HepG2 (cell line): ENCODE measurements around the gene UAP1L1. TPM values are rescaled to one million over a fixed set of nuclear protein-coding genes. Genes with fewer than 3 reads are reported as not detected.

Experiments
- ATAC-seq: fragments of 200-7000 bp; cut with Tn5 transposase; 3 replicates; pipeline ENCODE4 v1.9.1; 2020; ENCODE audit warnings: mild to moderate bottlenecking, moderate library complexity
- BruUV-seq: library from RNA; stranded (reverse); fragments of 400-500 nt; replicated peaks from 2 replicates; lab custom pipeline; 2021; lab: Mats Ljungman, UMichigan
- CTCF ChIA-PET: fragments of 300-600 bp; formaldehyde crosslinking; extraction: SDS; loops from one replicate; lab custom pipeline; 2021; ENCODE audit warnings: low total read pairs, inconsistent platforms, low intra/inter-chr PET ratio; lab: Yijun Ruan, JAX
- POLR2A ChIA-PET: fragments of 350-600 bp; sonication (Branson Sonifier 250); formaldehyde crosslinking; loops from one replicate; lab custom pipeline; 2020; ENCODE audit warnings: antibody characterized with exemption, inconsistent platforms; lab: Yijun Ruan, JAX
- DNase-seq: peaks from one replicate; pipeline ENCODE4 v3.0.0-alpha.2; 2015; ENCODE audit warnings: low spot score
- FAIRE-seq: peaks from 3 replicates; lab custom pipeline; 2011; peaks lifted over from hg19 to GRCh38; lab: Jason Lieb, UNC
- H2AFZ ChIP-seq: one replicate; pipeline ENCODE4 v1.6.1; 2011; ENCODE audit warnings: low read length, inconsistent platforms
- H3K27ac ChIP-seq: fragments of 300-600 bp; 3 replicates; pipeline ENCODE4 v1.8.0; 2011; ENCODE audit warnings: mixed run types, mild to moderate bottlenecking, mixed read lengths, low read length, inconsistent platforms; ENCODE audit not compliant: insufficient read depth; ENCODE audit errors: extremely low read length
- H3K27me3 ChIP-seq, 2 experiments: fragments of 200-600 bp in 1 of 2; 2 replicates in 1 of 2; 3 replicates in 1 of 2; pipeline versions ENCODE4 v1.6.0 to v1.8.0; 2011; ENCODE audit warnings: low read length in 2 of 2, mild to moderate bottlenecking in 2 of 2, moderate library complexity in 2 of 2, inconsistent platforms in 1 of 2; ENCODE audit not compliant: insufficient read depth in 2 of 2, control insufficient read depth in 1 of 2
- H3K36me3 ChIP-seq, 2 experiments: fragments of 200-600 bp in 1 of 2; replicated peaks in 1 of 2; 2 replicates in 1 of 2; 3 replicates in 1 of 2; pipeline versions ENCODE4 v1.5.1 to v1.8.0; 2011; ENCODE audit warnings: low read length in 2 of 2, inconsistent platforms in 1 of 2; ENCODE audit not compliant: insufficient read depth in 2 of 2, control insufficient read depth in 1 of 2
- H3K4me1 ChIP-seq: 2 replicates; pipeline ENCODE4 v1.5.1; 2012; ENCODE audit warnings: low read length, inconsistent platforms; ENCODE audit not compliant: insufficient read depth
- H3K4me2 ChIP-seq: 2 replicates; pipeline ENCODE4 v1.6.0; 2011; ENCODE audit warnings: low read depth, low read length, inconsistent platforms
- H3K4me3 ChIP-seq, 3 experiments: fragments of 200-600 bp in 1 of 3; sonication (generic), shearing (Covaris generic) in 1 of 3; replicated peaks in 1 of 3; 2 replicates each; pipeline ENCODE4 v1.5.1; 2011 to 2016; ENCODE audit warnings: low read length in 3 of 3, inconsistent platforms in 2 of 3, low read depth in 2 of 3, mild to moderate bottlenecking in 2 of 3, control low read depth in 1 of 3, mixed read lengths in 1 of 3; ENCODE audit not compliant: insufficient read depth in 1 of 3
- H3K79me2 ChIP-seq: one replicate; pipeline ENCODE4 v1.6.1; 2011; ENCODE audit warnings: low read length, inconsistent platforms; ENCODE audit not compliant: insufficient read depth
- H3K9ac ChIP-seq: 2 replicates; pipeline ENCODE4 v1.6.0; 2011; ENCODE audit warnings: mild to moderate bottlenecking, low read depth, low read length, inconsistent platforms; ENCODE audit not compliant: insufficient read depth
- H3K9me3 ChIP-seq: 2 replicates; pipeline ENCODE4 v1.5.1; 2012; ENCODE audit warnings: mild to moderate bottlenecking, low read length
- H4K20me1 ChIP-seq: 2 replicates; pipeline ENCODE4 v1.6.0; 2011; ENCODE audit warnings: inconsistent platforms, mild to moderate bottlenecking, low read length, moderate library complexity; ENCODE audit not compliant: insufficient read depth
- JDP2 ChIP-seq: sonication (generic); formaldehyde crosslinking; IDR thresholded peaks from 2 replicates; pipeline ENCODE4 v1.8.1; 2022; ENCODE audit warnings: missing genetic modification reagents, borderline replicate concordance
- ZFP36L1 ChIP-seq: sonication (generic); formaldehyde crosslinking; IDR thresholded peaks from 2 replicates; pipeline ENCODE4 v1.8.0; 2022; ENCODE audit warnings: mild to moderate bottlenecking, missing genetic modification reagents, moderate library complexity
- ZSCAN29 ChIP-seq: sonication (generic); formaldehyde crosslinking; conservative IDR thresholded peaks from 2 replicates; pipeline ENCODE4 v1.4.0; 2020; ENCODE audit warnings: mild to moderate bottlenecking, missing genetic modification reagents
- WGBS: methylation state at CpG from one replicate; pipeline ENCODE4 v1.1.6; 2017; ENCODE audit warnings: low lambda C conversion rate; 5-methylcytosine and 5-hydroxymethylcytosine counted together
- in situ Hi-C: cut with HindIII; loops from 2 replicates; pipeline ENCODE4 v1.10.0; 2017; ENCODE audit warnings: low pct_unique_long_range_greater_than_20kb; ENCODE audit not compliant: extremely low pct_ligation_motif_present
- intact Hi-C: fragments of 100-400 bp; cut with micrococcal nuclease; formaldehyde crosslinking; loops from one replicate; pipeline ENCODE4 v1.10.0; 2022; ENCODE audit not compliant: unreplicated experiment
- polyA plus RNA-seq, 8 experiments: library from polyadenylated mRNA; depleted of rRNA in 3 of 8; stranded (reverse) in 7 of 8; unstranded in 1 of 8; fragments of >200 nt; fragmentation: Illumina TruSeq in 4 of 8; extraction: Trizol in 4 of 8; gene quantifications; 2 replicates each; pipeline versions ENCODE4 v1.2.1 to v1.2.3, GENCODE V29; 2011 to 2016; ENCODE audit warnings: low read depth in 4 of 8, missing spikeins in 1 of 8, mixed read lengths in 1 of 8; ENCODE audit not compliant: insufficient read depth in 1 of 8
- total RNA-seq, 5 experiments: library from RNA; depleted of rRNA; stranded (reverse); fragments of >200 nt; fragmentation: Illumina TruSeq; extraction: Trizol; gene quantifications; 2 replicates each; pipeline ENCODE4 v1.2.3, GENCODE V29; 2016; ENCODE audit warnings: low read depth in 1 of 5
- TF ChIP-seq, protein P1 (sequence below): sonication (generic); formaldehyde crosslinking; IDR thresholded peaks from 2 replicates; pipeline ENCODE4 v1.5.1; 2020; ENCODE audit warnings: mild to moderate bottlenecking, missing genetic modification reagents, moderate library complexity

Gene UAP1L1
- total and polyA plus RNA-seq, 2 of the 13 experiments (the other 11 are each of a cell fraction or from before 2014, with no cell fraction given): 5.4 to 6.4 TPM

DNA sequence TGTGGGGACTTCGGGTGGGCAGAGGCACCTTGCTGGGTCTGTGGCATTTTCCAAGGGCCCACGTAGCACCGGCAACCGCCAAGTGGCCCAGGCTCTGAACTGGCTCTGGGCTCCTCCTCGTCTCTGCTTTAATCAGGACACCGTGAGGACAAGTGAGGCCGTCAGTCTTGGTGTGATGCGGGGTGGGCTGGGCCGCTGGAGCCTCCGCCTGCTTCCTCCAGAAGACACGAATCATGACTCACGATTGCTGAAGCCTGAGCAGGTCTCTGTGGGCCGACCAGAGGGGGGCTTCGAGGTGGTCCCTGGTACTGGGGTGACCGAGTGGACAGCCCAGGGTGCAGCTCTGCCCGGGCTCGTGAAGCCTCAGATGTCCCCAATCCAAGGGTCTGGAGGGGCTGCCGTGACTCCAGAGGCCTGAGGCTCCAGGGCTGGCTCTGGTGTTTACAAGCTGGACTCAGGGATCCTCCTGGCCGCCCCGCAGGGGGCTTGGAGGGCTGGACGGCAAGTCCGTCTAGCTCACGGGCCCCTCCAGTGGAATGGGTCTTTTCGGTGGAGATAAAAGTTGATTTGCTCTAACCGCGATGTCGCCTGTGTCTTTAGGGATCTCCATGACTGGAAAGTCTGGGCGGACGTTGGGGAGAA, 31.4 kb downstream of the UAP1L1 start:
- POLR2A ChIA-PET: interaction anchor here (0.9 kb wide), 1 partner anchor 10 kb away, joined by 3 read pairs; no protein-coding TSS in a partner anchor
- no TSS peak for BruUV-seq
- Histone ChIP-seq H4K20me1 (no peaks in the 10 kb centered on the region), H2AFZ (no peak overlapping the region), H3K4me3 (no peak overlapping the region), H3K36me3 (peaks cover 13 to 23% of the 10 kb centered on the region in 2 experiments), H3K4me2 (no peak overlapping the region), H3K27me3 (no peaks in the 10 kb centered on the region), H3K4me1 (peaks cover 37% of the 10 kb centered on the region), H3K27ac (no peak overlapping the region), H3K9me3 (no peaks in the 10 kb centered on the region), H3K9ac (no peak overlapping the region), H3K79me2 (no peaks in the 10 kb centered on the region)
- no peak for ATAC-seq
- CTCF ChIA-PET: no interaction called here
- no peak for FAIRE-seq
- 96% methylated on average over 22 of the region's 29 CpGs for WGBS
- DNase-seq: no peak
- in situ Hi-C loops (no loop called here), intact Hi-C loops (no loop called here)
- TF ChIP-seq, protein P1, sequence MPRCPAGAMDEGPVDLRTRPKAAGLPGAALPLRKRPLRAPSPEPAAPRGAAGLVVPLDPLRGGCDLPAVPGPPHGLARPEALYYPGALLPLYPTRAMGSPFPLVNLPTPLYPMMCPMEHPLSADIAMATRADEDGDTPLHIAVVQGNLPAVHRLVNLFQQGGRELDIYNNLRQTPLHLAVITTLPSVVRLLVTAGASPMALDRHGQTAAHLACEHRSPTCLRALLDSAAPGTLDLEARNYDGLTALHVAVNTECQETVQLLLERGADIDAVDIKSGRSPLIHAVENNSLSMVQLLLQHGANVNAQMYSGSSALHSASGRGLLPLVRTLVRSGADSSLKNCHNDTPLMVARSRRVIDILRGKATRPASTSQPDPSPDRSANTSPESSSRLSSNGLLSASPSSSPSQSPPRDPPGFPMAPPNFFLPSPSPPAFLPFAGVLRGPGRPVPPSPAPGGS: no peak
- TF ChIP-seq ZFP36L1 (CRISPR knock-in tag) (no peak), JDP2 (CRISPR knock-in tag) (no peak), ZSCAN29 (CRISPR knock-in tag) (no peak)
